Measurements from ENCODE around the gene SMO.

The SMO gene

GRCh38 chr7:129188372-129188891 lies at the start of gene SMO:
TSS of gene SMO (plus strand) at chr7:129188633. CDS start at chr7:129189152, 519 bp downstream.
- Histone ChIP-seq H3K4me2 (peak within 1 kb of the TSS; percentile 26; the same call in 1 of the 2 replicates), H3K9ac (peak within 1 kb of the TSS; percentile 28; the same call in 1 of the 2 replicates), H3K36me3 (ENCODE audit: insufficient read depth) (no peaks in the 10 kb centered on the region), H3K27me3 (ENCODE audit: insufficient read depth, low read depth) (no peaks in the 10 kb centered on the region; the same call in 1 of the 2 replicates), H3K4me3 (IDR thresholded peaks at IDR 0.05; ENCODE audit: insufficient read depth, low read depth, low read length) (no peak within 1 kb of the TSS), H3K79me2 (ENCODE audit: insufficient read depth, low read depth) (no peaks in the 10 kb centered on the region), H3K27ac (no peak within 1 kb of the TSS), H4K20me1 (ENCODE audit: insufficient read depth) (no peaks in the 10 kb centered on the region), H2AFZ (ENCODE audit: low read depth) (peak within 1 kb of the TSS; percentile 70), H3K4me1 (ENCODE audit: low read depth, poor library complexity, severe bottlenecking) (peaks cover 7% of the 10 kb centered on the region)
- TF ChIP-seq CTCF (conservative IDR thresholded peaks at IDR 0.05; ENCODE audit: low read depth, low read length): no peak

- Histone ChIP-seq H3K4me2 (peak overlapping the region; percentile 72), H3K36me3 (ENCODE audit: insufficient read depth) (no peaks in the 10 kb centered on the region), H2AFZ (ENCODE audit: low read depth) (peak overlapping the region; percentile 86), H3K27ac (no peak overlapping the region), H4K20me1 (ENCODE audit: insufficient read depth) (no peaks in the 10 kb centered on the region), H3K9ac (peak overlapping the region; percentile 2; the same call in 1 of the 2 replicates), H3K4me1 (ENCODE audit: low read depth, poor library complexity, severe bottlenecking) (peaks cover 18% of the 10 kb centered on the region), H3K79me2 (ENCODE audit: insufficient read depth, low read depth) (no peaks in the 10 kb centered on the region), H3K4me3 (IDR thresholded peaks at IDR 0.05; ENCODE audit: insufficient read depth, low read depth, low read length) (peak overlapping the region; percentile 61), H3K27me3 (ENCODE audit: insufficient read depth, low read depth) (no peaks in the 10 kb centered on the region)
- TF ChIP-seq CTCF (conservative IDR thresholded peaks at IDR 0.05; ENCODE audit: low read depth, low read length): no peak
Measured at GRCh38 chr7:129143724-129144094, 44.7 kb upstream of the SMO start.

GRCh38 chr7:129144095-129144833 lies 44.2 kb upstream of the SMO start, which contains the start of gene TSPAN33:
TSS of gene TSPAN33 (plus strand) at chr7:129144707. CDS start at chr7:129144981, 274 bp downstream.
- Histone ChIP-seq H3K36me3 (ENCODE audit: insufficient read depth) (no peaks in the 10 kb centered on the region), H2AFZ (ENCODE audit: low read depth) (peak within 1 kb of the TSS; percentile 86), H4K20me1 (ENCODE audit: insufficient read depth) (no peaks in the 10 kb centered on the region), H3K9ac (peak within 1 kb of the TSS; percentile 28; the same call in 1 of the 2 replicates), H3K27ac (no peak within 1 kb of the TSS), H3K4me3 (IDR thresholded peaks at IDR 0.05; ENCODE audit: insufficient read depth, low read depth, low read length) (peak within 1 kb of the TSS; percentile 61), H3K27me3 (ENCODE audit: insufficient read depth, low read depth) (no peaks in the 10 kb centered on the region), H3K4me1 (ENCODE audit: low read depth, poor library complexity, severe bottlenecking) (peaks cover 18% of the 10 kb centered on the region), H3K79me2 (ENCODE audit: insufficient read depth, low read depth) (no peaks in the 10 kb centered on the region), H3K4me2 (peak within 1 kb of the TSS; percentile 72)
- no peak for TF ChIP-seq CTCF (conservative IDR thresholded peaks at IDR 0.05; ENCODE audit: low read depth, low read length)

- H3K4me2 ChIP-seq: peak overlapping the region; percentile 49
- no peaks in the 10 kb centered on the region for H3K27me3 ChIP-seq (ENCODE audit: insufficient read depth, low read depth)
- peak overlapping the region; percentile 77 for H2AFZ ChIP-seq (ENCODE audit: low read depth)
- no peaks in the 10 kb centered on the region for H3K36me3 ChIP-seq (ENCODE audit: insufficient read depth)
- H4K20me1 ChIP-seq (ENCODE audit: insufficient read depth): no peaks in the 10 kb centered on the region
- peak overlapping the region; percentile 28; the same call in 1 of the 2 replicates for H3K9ac ChIP-seq
- peak; percentile 63; the same call in 1 of the 2 replicates for TF ChIP-seq CTCF (conservative IDR thresholded peaks at IDR 0.05; ENCODE audit: low read depth, low read length)
- no peaks in the 10 kb centered on the region for H3K79me2 ChIP-seq (ENCODE audit: insufficient read depth, low read depth)
- peak overlapping the region; percentile 61 for H3K4me3 ChIP-seq (IDR thresholded peaks at IDR 0.05; ENCODE audit: insufficient read depth, low read depth, low read length)
- peaks cover 18% of the 10 kb centered on the region for H3K4me1 ChIP-seq (ENCODE audit: low read depth, poor library complexity, severe bottlenecking)
- no peak overlapping the region for H3K27ac ChIP-seq
Measured at GRCh38 chr7:129144834-129145668, 43.4 kb upstream of the SMO start.

Data from KMS-11 (cell line).